B cell (primary cell): Measurements from ENCODE around the gene SRXN1.

Experiments used
- EZH2 ChIP-seq: IDR thresholded peaks from 2 replicates; pipeline ENCODE4 v1.6.1; 2012; ENCODE audit warnings: borderline replicate concordance, low read depth, mild to moderate bottlenecking, moderate library complexity, low read length; ENCODE audit not compliant: insufficient read depth, poor library complexity, severe bottlenecking
- TF ChIP-seq, protein P1 (sequence below): fragments of 200-600 bp; IDR thresholded peaks from one replicate; pipeline ENCODE4 v1.8.0; 2022; ENCODE audit warnings: antibody characterized with exemption, mild to moderate bottlenecking

DNA sequence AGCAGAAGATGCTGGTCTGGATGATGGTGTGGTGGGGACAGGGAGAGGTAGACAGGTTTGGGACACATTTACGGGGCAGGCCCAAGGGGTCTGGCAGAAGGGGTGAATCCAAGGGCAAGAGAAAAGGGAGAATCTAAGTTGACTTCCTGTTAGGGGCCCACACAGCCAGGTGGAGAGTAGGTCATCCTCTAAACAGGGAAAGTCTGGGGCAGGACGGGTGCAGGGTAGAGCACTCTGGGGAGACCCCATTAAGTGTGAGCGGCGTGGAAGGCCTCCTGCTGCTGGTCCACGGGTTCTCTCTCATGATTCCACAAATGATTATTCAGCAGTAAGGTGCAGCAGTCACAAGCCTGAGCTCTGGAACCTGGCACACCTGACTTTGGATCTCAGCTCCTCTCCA, 2.7 kb downstream of the SRXN1 start:
- TF ChIP-seq, protein P1, sequence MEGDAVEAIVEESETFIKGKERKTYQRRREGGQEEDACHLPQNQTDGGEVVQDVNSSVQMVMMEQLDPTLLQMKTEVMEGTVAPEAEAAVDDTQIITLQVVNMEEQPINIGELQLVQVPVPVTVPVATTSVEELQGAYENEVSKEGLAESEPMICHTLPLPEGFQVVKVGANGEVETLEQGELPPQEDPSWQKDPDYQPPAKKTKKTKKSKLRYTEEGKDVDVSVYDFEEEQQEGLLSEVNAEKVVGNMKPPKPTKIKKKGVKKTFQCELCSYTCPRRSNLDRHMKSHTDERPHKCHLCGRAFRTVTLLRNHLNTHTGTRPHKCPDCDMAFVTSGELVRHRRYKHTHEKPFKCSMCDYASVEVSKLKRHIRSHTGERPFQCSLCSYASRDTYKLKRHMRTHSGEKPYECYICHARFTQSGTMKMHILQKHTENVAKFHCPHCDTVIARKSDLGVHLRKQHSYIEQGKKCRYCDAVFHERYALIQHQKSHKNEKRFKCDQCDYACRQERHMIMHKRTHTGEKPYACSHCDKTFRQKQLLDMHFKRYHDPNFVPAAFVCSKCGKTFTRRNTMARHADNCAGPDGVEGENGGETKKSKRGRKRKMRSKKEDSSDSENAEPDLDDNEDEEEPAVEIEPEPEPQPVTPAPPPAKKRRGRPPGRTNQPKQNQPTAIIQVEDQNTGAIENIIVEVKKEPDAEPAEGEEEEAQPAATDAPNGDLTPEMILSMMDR: no peak
- TF ChIP-seq EZH2: no peak
